Gastrocnemius medialis (tissue), 4 donors: Measurements from ENCODE around the gene GPHN.

Experiments used
- POLR2A ChIP-seq, 2 donors: fragments of 450-650 bp; IDR thresholded peaks; one replicate each; pipeline ENCODE4 v1.6.1; 2017; ENCODE audit warnings: antibody characterized with exemption in 2 of 2, mild to moderate bottlenecking in 2 of 2, moderate library complexity in 2 of 2
- TF ChIP-seq, protein P1 (sequence below), 5 experiments: fragments of 450-650 bp in 3 of 5; fragments of 200-600 bp in 2 of 5; sonication (generic) in 2 of 5; IDR thresholded peaks in 4 of 5; conservative IDR thresholded peaks in 1 of 5; 1 replicate in 4 of 5; 2 replicates in 1 of 5; pipeline ENCODE4 v1.5.1; 2016 to 2019; ENCODE audit warnings: antibody characterized with exemption in 5 of 5, mild to moderate bottlenecking in 3 of 5, moderate library complexity in 3 of 5

DNA sequence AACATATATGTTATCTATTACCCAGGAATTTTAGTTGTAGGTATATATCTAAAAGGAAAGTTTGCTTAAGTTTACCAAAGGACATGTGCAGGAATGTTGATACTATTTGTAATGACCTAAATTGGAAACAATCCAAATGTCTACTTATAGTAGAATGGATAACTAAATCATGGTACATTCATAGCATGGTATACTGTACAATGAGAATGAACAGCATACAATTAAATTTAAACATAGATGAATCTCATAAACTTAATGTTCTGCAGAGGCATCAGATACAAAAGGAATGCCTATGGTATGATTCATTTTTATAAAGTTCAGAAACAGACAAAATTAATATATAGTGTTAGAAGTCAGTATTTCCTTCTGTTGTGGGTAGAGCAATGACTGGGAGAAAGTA, 135.4 kb downstream of the GPHN start:
- TF ChIP-seq, protein P1, sequence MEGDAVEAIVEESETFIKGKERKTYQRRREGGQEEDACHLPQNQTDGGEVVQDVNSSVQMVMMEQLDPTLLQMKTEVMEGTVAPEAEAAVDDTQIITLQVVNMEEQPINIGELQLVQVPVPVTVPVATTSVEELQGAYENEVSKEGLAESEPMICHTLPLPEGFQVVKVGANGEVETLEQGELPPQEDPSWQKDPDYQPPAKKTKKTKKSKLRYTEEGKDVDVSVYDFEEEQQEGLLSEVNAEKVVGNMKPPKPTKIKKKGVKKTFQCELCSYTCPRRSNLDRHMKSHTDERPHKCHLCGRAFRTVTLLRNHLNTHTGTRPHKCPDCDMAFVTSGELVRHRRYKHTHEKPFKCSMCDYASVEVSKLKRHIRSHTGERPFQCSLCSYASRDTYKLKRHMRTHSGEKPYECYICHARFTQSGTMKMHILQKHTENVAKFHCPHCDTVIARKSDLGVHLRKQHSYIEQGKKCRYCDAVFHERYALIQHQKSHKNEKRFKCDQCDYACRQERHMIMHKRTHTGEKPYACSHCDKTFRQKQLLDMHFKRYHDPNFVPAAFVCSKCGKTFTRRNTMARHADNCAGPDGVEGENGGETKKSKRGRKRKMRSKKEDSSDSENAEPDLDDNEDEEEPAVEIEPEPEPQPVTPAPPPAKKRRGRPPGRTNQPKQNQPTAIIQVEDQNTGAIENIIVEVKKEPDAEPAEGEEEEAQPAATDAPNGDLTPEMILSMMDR (IDR thresholded peaks at IDR 0.05 in 4 of 5, conservative IDR thresholded peaks at IDR 0.05 in 1 of 5): no peak
- no peak for TF ChIP-seq POLR2A (IDR thresholded peaks at IDR 0.05)
